Retinal pigment epithelial cell (primary cell): ENCODE measurements around the gene TLX2.
A peak's percentile ranks its signal among the peaks of the same experiment; 100 is the strongest.

Source experiments
- DNase-seq: peaks from one replicate; pipeline ENCODE4 v3.0.0-alpha.2; 2010; ENCODE audit warnings: low read depth
- H3K4me3 ChIP-seq: 2 replicates; pipeline ENCODE4 v1.5.1; 2011; ENCODE audit warnings: mild to moderate bottlenecking, low read length, control low read depth, moderate library complexity
- TF ChIP-seq, protein P1 (sequence below): conservative IDR thresholded peaks from 2 replicates; pipeline ENCODE4 v1.5.1; 2011; ENCODE audit warnings: low read depth, low read length, control low read depth, inconsistent platforms

Gene TLX2

DNA sequence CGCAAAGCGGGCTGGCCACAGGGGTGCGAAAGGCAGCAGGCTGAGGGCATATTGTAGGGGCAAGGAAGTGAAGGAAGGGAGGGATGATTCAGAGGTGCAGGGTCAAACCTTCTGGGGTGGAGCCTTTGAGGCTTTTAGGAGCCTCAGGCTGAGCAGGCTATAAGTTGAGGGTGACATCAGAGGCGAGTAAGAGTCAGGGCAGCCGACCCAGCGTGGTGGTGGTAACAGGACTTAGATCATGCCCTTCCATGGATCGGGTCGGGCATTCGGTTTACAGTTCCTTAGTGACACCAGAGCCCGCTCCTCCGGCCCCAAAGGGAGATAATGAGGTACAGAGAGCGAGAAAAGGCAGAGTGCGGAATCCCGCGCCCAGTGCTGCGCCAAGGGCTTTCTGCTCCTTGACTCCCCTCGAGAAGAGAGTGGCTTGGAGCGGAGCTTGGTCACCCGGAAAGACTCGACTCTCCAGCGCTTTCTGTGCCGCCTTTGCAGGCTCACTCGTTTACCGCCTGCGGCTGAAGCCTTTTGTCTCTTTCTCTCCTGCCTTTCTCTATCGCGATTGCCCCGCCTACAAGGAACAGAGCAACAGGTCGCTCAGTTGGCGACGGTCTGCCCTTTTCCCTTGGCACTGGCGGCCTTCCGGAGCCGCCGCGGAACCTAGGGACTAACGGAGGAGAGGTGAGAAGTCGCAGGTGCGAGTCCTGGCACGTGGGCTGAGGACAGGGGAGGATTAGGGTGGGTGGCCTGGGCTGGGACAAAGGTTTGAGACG, 15.6 kb upstream of the TLX2 start:
- TF ChIP-seq, protein P1, sequence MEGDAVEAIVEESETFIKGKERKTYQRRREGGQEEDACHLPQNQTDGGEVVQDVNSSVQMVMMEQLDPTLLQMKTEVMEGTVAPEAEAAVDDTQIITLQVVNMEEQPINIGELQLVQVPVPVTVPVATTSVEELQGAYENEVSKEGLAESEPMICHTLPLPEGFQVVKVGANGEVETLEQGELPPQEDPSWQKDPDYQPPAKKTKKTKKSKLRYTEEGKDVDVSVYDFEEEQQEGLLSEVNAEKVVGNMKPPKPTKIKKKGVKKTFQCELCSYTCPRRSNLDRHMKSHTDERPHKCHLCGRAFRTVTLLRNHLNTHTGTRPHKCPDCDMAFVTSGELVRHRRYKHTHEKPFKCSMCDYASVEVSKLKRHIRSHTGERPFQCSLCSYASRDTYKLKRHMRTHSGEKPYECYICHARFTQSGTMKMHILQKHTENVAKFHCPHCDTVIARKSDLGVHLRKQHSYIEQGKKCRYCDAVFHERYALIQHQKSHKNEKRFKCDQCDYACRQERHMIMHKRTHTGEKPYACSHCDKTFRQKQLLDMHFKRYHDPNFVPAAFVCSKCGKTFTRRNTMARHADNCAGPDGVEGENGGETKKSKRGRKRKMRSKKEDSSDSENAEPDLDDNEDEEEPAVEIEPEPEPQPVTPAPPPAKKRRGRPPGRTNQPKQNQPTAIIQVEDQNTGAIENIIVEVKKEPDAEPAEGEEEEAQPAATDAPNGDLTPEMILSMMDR: no peak
- H3K4me3 ChIP-seq: peak overlapping the region; percentile 41
- DNase-seq: no peak

DNA sequence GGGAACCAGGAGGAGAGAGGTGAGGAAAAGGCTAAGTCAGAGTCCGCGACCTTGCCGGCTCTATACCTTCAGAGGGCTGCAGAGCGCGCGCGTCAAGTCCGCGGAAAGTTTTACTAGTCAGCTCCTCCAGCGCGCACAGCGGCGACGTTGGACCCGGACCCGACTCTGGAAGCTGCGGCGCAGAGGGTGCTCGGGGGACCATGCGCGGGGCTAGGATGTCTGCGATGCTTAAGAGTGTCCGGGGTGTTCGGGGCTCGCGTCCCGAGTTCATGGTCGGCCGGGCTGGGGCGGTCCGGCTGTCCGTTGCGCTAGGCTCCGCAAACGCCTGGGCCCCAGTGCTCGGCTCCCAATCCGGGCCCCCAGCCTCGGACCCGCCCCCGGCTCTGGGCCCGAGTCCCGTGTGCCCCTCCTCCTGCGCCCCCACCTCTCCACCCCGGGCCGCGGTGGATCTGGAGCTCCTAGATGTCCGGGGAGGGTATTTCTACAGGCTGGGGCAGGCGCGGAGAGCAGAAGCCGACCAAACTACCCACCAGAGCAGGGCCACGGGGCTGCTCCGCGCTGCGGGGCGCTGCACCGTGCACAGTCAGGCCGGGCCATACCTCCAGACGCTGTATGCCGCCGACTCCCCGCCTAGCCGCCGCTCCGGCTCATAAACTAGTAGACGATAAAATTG, 14.8 kb upstream of the TLX2 start, which contains the start of gene LBX2:
LBX2 (minus strand) TSS at position 337 of the 673 bp plus-strand sequence; CDS start at position 271, 66 bp downstream.
- peak within 1 kb of the TSS; percentile 41 for H3K4me3 ChIP-seq
- TF ChIP-seq, protein P1: no peak
- DNase-seq: no peak

DNA sequence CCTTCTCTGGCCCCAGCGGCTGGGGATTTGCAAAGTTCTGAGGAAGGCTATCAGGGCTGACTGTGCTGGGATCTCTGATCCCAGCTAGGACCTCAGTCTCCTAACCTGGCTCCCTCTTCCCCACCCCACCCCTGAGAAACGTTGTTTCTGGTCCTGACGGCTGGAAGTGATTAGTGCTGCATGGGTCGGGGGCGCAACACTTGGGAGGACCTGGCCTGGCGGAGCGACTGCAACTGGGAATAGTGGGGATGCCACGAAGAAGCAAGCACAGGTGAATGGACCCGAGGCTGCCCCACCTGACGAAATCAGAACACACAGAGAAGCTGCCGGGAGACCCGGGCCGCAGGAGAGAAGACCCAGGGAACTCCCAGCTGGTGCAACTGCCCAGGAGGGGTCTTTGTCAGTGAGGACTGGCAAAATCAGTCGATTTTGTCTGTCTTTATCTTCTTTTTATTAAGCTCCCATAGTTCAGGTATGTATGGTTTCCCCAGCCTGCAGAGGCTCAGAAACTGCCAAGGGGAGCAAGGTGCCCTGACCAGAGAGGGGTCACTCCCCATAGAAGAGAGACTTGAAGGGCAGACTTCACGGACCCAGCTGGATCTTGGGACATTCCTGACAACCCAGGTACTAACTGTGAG, 14.2 kb upstream of the TLX2 start:
- H3K4me3 ChIP-seq: no peak overlapping the region
- TF ChIP-seq, protein P1: no peak
- no peak for DNase-seq

DNA sequence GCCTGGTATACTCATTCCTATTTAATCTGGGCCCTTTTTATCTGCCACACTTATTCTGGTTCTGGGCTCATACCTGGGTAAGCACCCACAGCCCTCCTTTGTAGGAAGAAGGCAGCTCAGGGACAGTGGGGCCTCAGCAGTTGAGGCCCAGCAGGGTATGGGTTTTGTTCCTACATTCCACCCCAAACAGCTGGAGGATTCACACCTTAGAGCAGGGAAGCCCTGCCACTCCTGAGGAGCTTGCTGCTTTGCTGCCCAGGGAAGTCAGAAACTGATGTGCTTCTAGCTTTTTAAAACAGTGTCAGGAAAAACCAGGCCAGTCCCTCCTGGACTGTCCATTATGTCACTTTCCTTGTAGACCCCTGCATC, 13.7 kb upstream of the TLX2 start:
- H3K4me3 ChIP-seq: no peak overlapping the region
- DNase-seq: no peak
- TF ChIP-seq, protein P1: no peak

DNA sequence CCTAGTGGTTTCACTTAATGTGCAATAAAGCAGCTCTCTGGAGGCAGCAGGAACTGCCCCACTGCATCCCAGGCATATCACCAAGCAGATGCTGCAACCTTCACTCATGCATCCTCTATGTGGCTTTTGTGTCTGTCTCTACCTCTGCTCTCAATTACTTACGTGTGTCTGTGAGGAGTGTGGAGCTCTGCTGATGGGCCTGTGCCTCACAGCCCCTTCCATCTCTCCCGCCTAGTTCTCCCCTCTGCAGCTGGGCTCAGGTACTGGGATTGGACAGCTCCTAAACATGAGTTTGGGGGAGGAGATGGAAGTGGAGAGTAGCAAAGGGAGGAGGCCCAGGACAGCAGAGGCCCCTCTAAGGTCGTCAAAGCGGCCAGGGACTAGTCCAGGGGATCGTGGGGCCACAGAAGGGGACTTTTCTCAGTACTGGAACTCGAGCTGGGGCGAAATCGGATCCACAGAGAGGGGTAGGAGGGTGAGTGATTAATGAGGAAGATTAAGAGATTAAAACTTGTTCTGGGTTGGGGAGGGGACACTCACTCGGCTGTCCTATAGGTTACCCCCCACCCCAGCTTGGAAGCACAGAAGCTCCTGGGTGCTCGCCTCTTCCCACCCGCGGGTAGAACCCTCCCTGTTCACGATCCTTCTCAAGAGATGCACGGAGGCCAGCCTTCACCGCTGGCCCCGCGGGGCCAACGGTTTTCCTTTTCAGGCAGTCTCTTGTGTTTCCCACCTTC, 12.7 kb upstream of the TLX2 start:
- peak overlapping the region; percentile 62 for H3K4me3 ChIP-seq
- TF ChIP-seq, protein P1: no peak
- DNase-seq: no peak

DNA sequence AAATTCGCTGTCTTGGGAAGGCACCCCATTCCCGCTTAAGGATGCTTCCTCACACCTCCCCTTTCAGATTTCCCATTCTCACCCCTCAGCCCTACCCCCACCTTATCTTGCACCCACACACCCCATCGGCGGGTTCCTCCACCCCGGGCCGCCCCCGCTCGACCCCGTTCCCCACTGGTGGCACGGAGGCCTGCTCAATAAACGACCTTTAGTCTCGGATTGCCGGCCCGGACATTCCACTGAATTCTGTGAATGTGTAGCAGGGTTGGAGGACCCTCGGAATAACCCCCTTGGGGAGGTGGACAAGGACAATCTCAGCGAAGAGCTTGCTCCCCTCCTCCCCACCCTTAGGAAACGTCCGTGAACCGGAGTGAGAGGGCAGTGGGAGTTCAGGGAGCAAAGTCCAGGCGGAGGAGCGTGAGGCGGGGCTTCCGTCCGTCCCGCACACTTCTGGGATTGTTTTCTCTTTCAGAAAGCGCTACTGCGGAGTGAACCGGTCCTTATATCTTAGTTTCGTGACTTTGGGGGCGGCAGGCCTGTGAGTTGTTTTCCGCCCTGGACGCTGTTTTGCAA, 12.0 kb upstream of the TLX2 start:
- peak overlapping the region; percentile 62 for H3K4me3 ChIP-seq
- TF ChIP-seq, protein P1: no peak
- DNase-seq: no peak
